ENCODE results near the gene DSCAM.

GRCh38 chr21:40146216-40146837 lies 700.6 kb downstream of the DSCAM start:
- no peak for TF ChIP-seq CTCF (IDR thresholded peaks at IDR 0.05)
- TF ChIP-seq POLR2A (IDR thresholded peaks at IDR 0.05), result no peak
